Measurements from ENCODE around the gene FAM76B. TPM values are rescaled to one million over a fixed set of nuclear protein-coding genes. Genes with fewer than 3 reads are reported as not detected.

Gene FAM76B
- total RNA-seq, 1 experiment from 2014 or later, result 13.3 TPM

- no peak overlapping the region for H3K27ac ChIP-seq (ENCODE audit: low read length)
- TF ChIP-seq EZH2phosphoT487 (IDR thresholded peaks at IDR 0.05; ENCODE audit: borderline replicate concordance, low read length) (no peak), CTCF (conservative IDR thresholded peaks at IDR 0.05; ENCODE audit: low read depth, low read length) (no peak), EZH2 (IDR thresholded peaks at IDR 0.05; ENCODE audit: low read length, unreplicated experiment) (no peak)
- ChIA-PET POLR2A (ENCODE audit: unreplicated experiment) (no interaction called here), CTCF (no interaction called here)
- H3K27me3 ChIP-seq (ENCODE audit: low read length), result peaks cover 71% of the 10 kb centered on the region
- H3K4me3 ChIP-seq (ENCODE audit: low read length), result no peak overlapping the region
- BruUV-seq (replicated peaks), result no TSS peak
- DNase-seq, result no peak
- H3K4me2 ChIP-seq (ENCODE audit: low read length), result no peak overlapping the region
- no peaks in the 10 kb centered on the region for H3K9me3 ChIP-seq (ENCODE audit: low read length)
- no peak for ATAC-seq
- H3F3A ChIP-seq (ENCODE audit: low read length, unreplicated experiment), result no peaks in the 10 kb centered on the region
- H3K79me2 ChIP-seq (ENCODE audit: low read length), result no peaks in the 10 kb centered on the region
- H3K9me2 ChIP-seq (replicated peaks; ENCODE audit: low read length), result no peaks in the 10 kb centered on the region
- H4K20me1 ChIP-seq (ENCODE audit: low read length), result no peaks in the 10 kb centered on the region
- H3K9ac ChIP-seq (ENCODE audit: low read length), result no peak overlapping the region
- H3K36me3 ChIP-seq (ENCODE audit: low read depth, low read length), result no peaks in the 10 kb centered on the region
- no peak overlapping the region for H2AFZ ChIP-seq (ENCODE audit: low read length)
- no peaks in the 10 kb centered on the region for H3K4me1 ChIP-seq (ENCODE audit: insufficient read depth, low read length)
- intact Hi-C loops (cut with micrococcal nuclease), result no loop called here
Measured at GRCh38 chr11:95728790-95729189, 60.8 kb downstream of the FAM76B start.

DNA sequence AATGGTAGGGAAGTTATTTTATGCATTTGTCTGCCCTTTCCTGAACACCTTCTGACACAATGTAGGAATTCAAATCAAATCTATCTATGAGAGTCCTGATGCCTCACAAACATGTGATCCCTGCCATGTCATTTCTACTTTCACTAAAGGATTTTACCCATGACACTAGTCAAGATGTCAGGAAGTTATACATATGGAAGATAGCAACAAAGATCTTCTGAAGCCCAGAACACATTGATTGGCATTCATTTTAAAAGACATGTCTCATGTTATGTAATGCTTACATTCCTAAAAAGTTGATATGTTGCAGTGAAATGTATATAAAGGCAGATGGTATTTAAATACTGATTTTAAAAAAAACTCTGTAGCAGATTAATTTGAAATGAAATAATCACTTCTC, 61.5 kb downstream of the FAM76B start:
- H3K9me2 ChIP-seq (replicated peaks; ENCODE audit: low read length), result no peaks in the 10 kb centered on the region
- H3K4me2 ChIP-seq (ENCODE audit: low read length), result no peak overlapping the region
- ATAC-seq (no peak), DNase-seq (no peak)
- no peak overlapping the region for H3K27ac ChIP-seq (ENCODE audit: low read length)
- intact Hi-C loops (cut with micrococcal nuclease), result no loop called here
- H3K9me3 ChIP-seq (ENCODE audit: low read length), result no peaks in the 10 kb centered on the region
- H3K27me3 ChIP-seq (ENCODE audit: low read length), result peaks cover 65% of the 10 kb centered on the region
- H3K4me1 ChIP-seq (ENCODE audit: insufficient read depth, low read length), result no peaks in the 10 kb centered on the region
- no peak for TF ChIP-seq CTCF (conservative IDR thresholded peaks at IDR 0.05; ENCODE audit: low read depth, low read length)
- no peak for TF ChIP-seq EZH2phosphoT487 (IDR thresholded peaks at IDR 0.05; ENCODE audit: borderline replicate concordance, low read length)
- no peak for TF ChIP-seq EZH2 (IDR thresholded peaks at IDR 0.05; ENCODE audit: low read length, unreplicated experiment)
- POLR2A ChIA-PET (ENCODE audit: unreplicated experiment), result no interaction called here
- no peaks in the 10 kb centered on the region for H4K20me1 ChIP-seq (ENCODE audit: low read length)
- H3K4me3 ChIP-seq (ENCODE audit: low read length), result no peak overlapping the region
- H3K9ac ChIP-seq (ENCODE audit: low read length), result no peak overlapping the region
- BruUV-seq (replicated peaks), result no TSS peak
- no peaks in the 10 kb centered on the region for H3F3A ChIP-seq (ENCODE audit: low read length, unreplicated experiment)
- H3K36me3 ChIP-seq (ENCODE audit: low read depth, low read length), result no peaks in the 10 kb centered on the region
- no peaks in the 10 kb centered on the region for H3K79me2 ChIP-seq (ENCODE audit: low read length)
- CTCF ChIA-PET, result no interaction called here
- no peak overlapping the region for H2AFZ ChIP-seq (ENCODE audit: low read length)

DNA sequence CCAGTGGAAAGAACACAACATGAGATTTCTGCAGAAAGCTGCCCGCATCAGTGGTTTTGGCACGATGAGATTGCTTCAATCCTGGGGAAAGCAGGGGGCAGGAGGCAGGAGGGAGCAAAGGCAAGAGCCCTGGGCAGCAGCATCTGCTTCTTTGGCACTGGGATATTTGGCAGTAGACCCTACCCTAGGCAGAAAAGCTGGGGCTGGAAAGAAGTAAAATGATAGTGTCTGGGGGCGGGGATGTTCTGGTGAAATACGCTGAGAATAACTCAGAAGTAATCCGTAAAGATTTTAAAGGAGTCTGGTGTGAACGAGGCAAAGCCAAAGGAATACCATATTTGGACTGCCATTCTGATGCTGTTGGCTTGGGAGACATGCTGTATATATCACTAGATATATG, 62.0 kb downstream of the FAM76B start:
- POLR2A ChIA-PET (ENCODE audit: unreplicated experiment), result no interaction called here
- intact Hi-C loops (cut with micrococcal nuclease), result no loop called here
- H2AFZ ChIP-seq (ENCODE audit: low read length), result no peak overlapping the region

More for the DNA sequence above, 62.0 kb downstream of the FAM76B start:
- Histone ChIP-seq H3K4me1 (ENCODE audit: insufficient read depth, low read length) (no peaks in the 10 kb centered on the region), H3K27me3 (ENCODE audit: low read length) (peaks cover 65% of the 10 kb centered on the region), H4K20me1 (ENCODE audit: low read length) (no peaks in the 10 kb centered on the region), H3K9me2 (replicated peaks; ENCODE audit: low read length) (no peaks in the 10 kb centered on the region), H3K36me3 (ENCODE audit: low read depth, low read length) (no peaks in the 10 kb centered on the region), H3K27ac (ENCODE audit: low read length) (no peak overlapping the region), H3K79me2 (ENCODE audit: low read length) (no peaks in the 10 kb centered on the region), H3F3A (ENCODE audit: low read length, unreplicated experiment) (no peaks in the 10 kb centered on the region), H3K9me3 (ENCODE audit: low read length) (no peaks in the 10 kb centered on the region), H3K4me3 (ENCODE audit: low read length) (no peak overlapping the region), H3K4me2 (ENCODE audit: low read length) (no peak overlapping the region), H3K9ac (ENCODE audit: low read length) (no peak overlapping the region)
- ATAC-seq (no peak), DNase-seq (no peak)
- BruUV-seq (replicated peaks), result no TSS peak
- TF ChIP-seq CTCF (conservative IDR thresholded peaks at IDR 0.05; ENCODE audit: low read depth, low read length), result no peak
- TF ChIP-seq EZH2 (IDR thresholded peaks at IDR 0.05; ENCODE audit: low read length, unreplicated experiment), result no peak
- CTCF ChIA-PET, result no interaction called here
